ENCODE measurements around the gene S100A10.

The S100A10 gene

GRCh38 chr1:152014943-152015342 lies 21.3 kb upstream of the S100A10 start:
- no peak for TF ChIP-seq CTCF (IDR thresholded peaks at IDR 0.05; ENCODE audit: insufficient read depth, missing control alignments)
- FAIRE-seq, result no peak
- DNase-seq (ENCODE audit: insufficient read length, low spot score), result no peak

DNA sequence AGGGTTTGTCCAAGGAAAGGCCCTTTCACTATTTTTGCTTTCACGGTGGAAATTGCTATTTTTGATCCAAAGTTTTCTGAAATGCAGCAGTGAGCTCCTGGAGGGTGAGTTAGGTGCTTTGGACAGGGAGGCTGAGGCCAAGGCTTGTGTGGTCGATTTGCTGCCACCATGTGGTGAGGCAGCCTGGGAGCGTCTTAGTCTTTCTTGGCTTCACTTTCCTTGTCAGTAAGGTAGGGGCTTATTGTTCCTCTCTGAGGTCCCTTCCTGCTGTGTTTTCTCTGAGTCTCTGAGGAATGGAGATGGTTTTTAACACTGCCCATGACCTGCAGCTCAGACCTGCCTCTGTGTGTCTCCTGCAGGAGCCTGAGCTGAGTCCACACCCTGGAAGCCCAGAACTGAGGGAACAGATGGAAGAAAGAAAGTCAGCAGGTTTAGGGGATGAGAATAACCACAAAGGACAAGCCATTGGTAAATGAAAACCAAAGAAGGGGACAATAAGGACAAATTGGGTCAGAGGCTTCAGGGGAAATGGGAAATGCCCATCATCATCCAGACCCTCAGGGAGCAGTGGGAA lies 20.1 kb upstream of the S100A10 start:
- no peak for FAIRE-seq
- no peak for DNase-seq (ENCODE audit: insufficient read length, low spot score)
- TF ChIP-seq CTCF (IDR thresholded peaks at IDR 0.05; ENCODE audit: insufficient read depth, missing control alignments), result peak; percentile 56

- no peak for FAIRE-seq
Measured at GRCh38 chr1:152009691-152010090, 16.0 kb upstream of the S100A10 start.

GRCh38 chr1:152007047-152007446 lies 13.4 kb upstream of the S100A10 start:
- TF ChIP-seq CTCF (IDR thresholded peaks at IDR 0.05; ENCODE audit: insufficient read depth, missing control alignments), result no peak
- no peak for DNase-seq (ENCODE audit: insufficient read length, low spot score)
- no peak for FAIRE-seq

More at GRCh38 chr1:152009691-152010090, 16.0 kb upstream of the S100A10 start:
- no peak for TF ChIP-seq CTCF (IDR thresholded peaks at IDR 0.05; ENCODE audit: insufficient read depth, missing control alignments)
- no peak for DNase-seq (ENCODE audit: insufficient read length, low spot score)

GRCh38 chr1:152005360-152005912 lies 11.8 kb upstream of the S100A10 start:
- FAIRE-seq (no peak), DNase-seq (ENCODE audit: insufficient read length, low spot score) (no peak)
- no peak for TF ChIP-seq CTCF (IDR thresholded peaks at IDR 0.05; ENCODE audit: insufficient read depth, missing control alignments)

- FAIRE-seq (no peak), DNase-seq (ENCODE audit: insufficient read length, low spot score) (no peak)
- no peak for TF ChIP-seq CTCF (IDR thresholded peaks at IDR 0.05; ENCODE audit: insufficient read depth, missing control alignments)
Measured at GRCh38 chr1:152003846-152004442, 10.3 kb upstream of the S100A10 start.

- TF ChIP-seq CTCF (IDR thresholded peaks at IDR 0.05; ENCODE audit: insufficient read depth, missing control alignments), result no peak
- no peak for FAIRE-seq
- DNase-seq (ENCODE audit: insufficient read length, low spot score), result no peak
Measured at GRCh38 chr1:152002960-152003359, 9.3 kb upstream of the S100A10 start.

Data from D721Med (cell line).